Hepatocyte (in vitro differentiated cells): ENCODE measurements around the gene RSU1.

Source experiments
- EZH2 ChIP-seq: fragments of 200-600 bp; sonication (generic); IDR thresholded peaks from 2 replicates; pipeline ENCODE4 v1.6.1; 2016; ENCODE audit warnings: antibody characterized with exemption, mild to moderate bottlenecking, borderline replicate concordance
- EZH2phosphoT487 ChIP-seq: fragments of 200-600 bp; sonication (generic); IDR thresholded peaks from one replicate; pipeline ENCODE4 v1.6.1; 2018; ENCODE audit warnings: antibody characterized with exemption, mild to moderate bottlenecking, low read depth, moderate library complexity; ENCODE audit not compliant: unreplicated experiment, severe bottlenecking
- TF ChIP-seq, protein P1 (sequence below): fragments of 200-600 bp; sonication (generic); IDR thresholded peaks from 2 replicates; pipeline ENCODE4 v1.5.1; 2016; ENCODE audit warnings: antibody characterized with exemption, mild to moderate bottlenecking; ENCODE audit not compliant: poor library complexity

DNA sequence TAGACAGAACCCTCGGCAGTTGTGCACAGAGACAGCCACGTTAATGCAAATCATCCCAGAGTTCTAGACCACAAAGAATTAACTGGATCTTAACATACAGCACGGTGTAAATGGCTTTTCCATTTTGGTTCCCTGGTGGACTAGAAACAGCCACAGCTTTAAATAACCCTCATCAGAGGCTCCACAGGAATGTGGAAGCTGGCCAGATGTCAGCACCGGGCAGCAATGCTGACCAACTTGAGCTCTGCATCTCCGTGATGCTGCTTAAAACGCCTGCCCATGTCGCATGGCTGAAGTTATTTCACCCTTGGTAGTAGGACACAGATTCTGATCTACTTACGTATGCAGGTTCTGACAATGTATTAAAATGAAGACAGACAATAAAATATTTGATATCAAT is 24.5 kb downstream of the RSU1 start:
- TF ChIP-seq, protein P1, sequence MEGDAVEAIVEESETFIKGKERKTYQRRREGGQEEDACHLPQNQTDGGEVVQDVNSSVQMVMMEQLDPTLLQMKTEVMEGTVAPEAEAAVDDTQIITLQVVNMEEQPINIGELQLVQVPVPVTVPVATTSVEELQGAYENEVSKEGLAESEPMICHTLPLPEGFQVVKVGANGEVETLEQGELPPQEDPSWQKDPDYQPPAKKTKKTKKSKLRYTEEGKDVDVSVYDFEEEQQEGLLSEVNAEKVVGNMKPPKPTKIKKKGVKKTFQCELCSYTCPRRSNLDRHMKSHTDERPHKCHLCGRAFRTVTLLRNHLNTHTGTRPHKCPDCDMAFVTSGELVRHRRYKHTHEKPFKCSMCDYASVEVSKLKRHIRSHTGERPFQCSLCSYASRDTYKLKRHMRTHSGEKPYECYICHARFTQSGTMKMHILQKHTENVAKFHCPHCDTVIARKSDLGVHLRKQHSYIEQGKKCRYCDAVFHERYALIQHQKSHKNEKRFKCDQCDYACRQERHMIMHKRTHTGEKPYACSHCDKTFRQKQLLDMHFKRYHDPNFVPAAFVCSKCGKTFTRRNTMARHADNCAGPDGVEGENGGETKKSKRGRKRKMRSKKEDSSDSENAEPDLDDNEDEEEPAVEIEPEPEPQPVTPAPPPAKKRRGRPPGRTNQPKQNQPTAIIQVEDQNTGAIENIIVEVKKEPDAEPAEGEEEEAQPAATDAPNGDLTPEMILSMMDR = no peak
- TF ChIP-seq EZH2 = no peak
- TF ChIP-seq EZH2phosphoT487 = no peak
